K562 (cell line): ENCODE data around the gene CLDN5. TPM values are rescaled to one million over a fixed set of nuclear protein-coding genes. Genes with fewer than 3 reads are reported as not detected.

Source experiments
- CHD2 ChIP-seq: IDR thresholded peaks from 2 replicates; pipeline ENCODE4 v1.6.1; 2011; ENCODE audit warnings: low read depth, low read length
- CUX1 ChIP-seq: fragments of 200-800 bp; sonication (Bioruptor generic); IDR thresholded peaks from 2 replicates; pipeline ENCODE4 v1.6.1; 2016; ENCODE audit warnings: missing genetic modification characterization, missing compliant biosample characterization
- DACH1 ChIP-seq: fragments of 450-650 bp; IDR thresholded peaks from 2 replicates; pipeline ENCODE4 v1.6.1; 2018; ENCODE audit not compliant: partially characterized antibody
- HINFP ChIP-seq: fragments of 450-650 bp; conservative IDR thresholded peaks from 2 replicates; pipeline ENCODE4 v1.6.1; 2016; ENCODE audit warnings: missing genetic modification characterization, low read depth, mild to moderate bottlenecking, control low read depth, missing compliant biosample characterization
- HOMEZ ChIP-seq: fragments of 250-450 bp; sonication (Bioruptor Pico); IDR thresholded peaks from 2 replicates; pipeline ENCODE4 v1.4.0; 2020; ENCODE audit warnings: mild to moderate bottlenecking, moderate library complexity
- IRF2 ChIP-seq: sonication (generic); formaldehyde crosslinking; IDR thresholded peaks from 2 replicates; pipeline ENCODE4 v1.8.1; 2022; ENCODE audit warnings: mild to moderate bottlenecking, missing genetic modification reagents
- PHF21A ChIP-seq: fragments of 450-650 bp; IDR thresholded peaks from 2 replicates; pipeline ENCODE4 v1.6.1; 2017; ENCODE audit warnings: low read depth, borderline replicate concordance
- RERE ChIP-seq: sonication (generic); formaldehyde crosslinking; IDR thresholded peaks from 2 replicates; pipeline ENCODE4 v1.8.0; 2023; ENCODE audit warnings: missing genetic modification reagents, mild to moderate bottlenecking, borderline replicate concordance
- ZNF12 ChIP-seq: sonication (generic); formaldehyde crosslinking; IDR thresholded peaks from 2 replicates; pipeline ENCODE4 v1.4.0; 2020; ENCODE audit warnings: mild to moderate bottlenecking, missing genetic modification reagents
- ZNF23 ChIP-seq: fragments of 250-450 bp; sonication (Bioruptor Pico); IDR thresholded peaks from 2 replicates; pipeline ENCODE4 v1.4.0; 2020; ENCODE audit warnings: mild to moderate bottlenecking
- polyA plus RNA-seq, 8 experiments: library from polyadenylated mRNA; depleted of rRNA in 4 of 8; stranded (reverse) in 5 of 8; unstranded in 3 of 8; fragments of >200 nt; fragmentation: Nextera tagmentation in 2 of 8; fragmentation: Illumina TruSeq in 1 of 8; extraction: Ambion mirVana in 2 of 8; extraction: Trizol in 1 of 8; gene quantifications; 2 replicates each; pipeline versions ENCODE4 v1.2.1 to v1.2.3, GENCODE V29; 2011 to 2014; ENCODE audit warnings: inconsistent platforms in 1 of 8, missing spikeins in 1 of 8
- total RNA-seq, 7 experiments: library from RNA; depleted of rRNA in 6 of 7; stranded (reverse); fragments of >200 nt in 6 of 7; fragmentation: Illumina TruSeq in 2 of 7; extraction: Trizol in 2 of 7; gene quantifications; 2 replicates each; pipeline versions ENCODE4 v1.2.1 to v1.2.3, GENCODE V29; 2011 to 2021; ENCODE audit warnings: low replicate concordance in 1 of 7
- TF ChIP-seq, protein P1 (sequence below): sonication (generic); formaldehyde crosslinking; IDR thresholded peaks from 2 replicates; pipeline ENCODE4 v1.8.1; 2022; ENCODE audit warnings: missing genetic modification reagents

CLDN5 gene
- total and polyA plus RNA-seq, 9 of the 15 experiments (the other 6 are each of a cell fraction or from before 2014, with no cell fraction given), result 0.20 TPM; not detected in 8

- TF ChIP-seq CUX1 (CRISPR knock-in tag), result no peak
- TF ChIP-seq DACH1, result no peak
- TF ChIP-seq ZNF23 (CRISPR knock-in tag), result no peak
- TF ChIP-seq ZNF12 (CRISPR knock-in tag), result no peak
- TF ChIP-seq, protein P1, sequence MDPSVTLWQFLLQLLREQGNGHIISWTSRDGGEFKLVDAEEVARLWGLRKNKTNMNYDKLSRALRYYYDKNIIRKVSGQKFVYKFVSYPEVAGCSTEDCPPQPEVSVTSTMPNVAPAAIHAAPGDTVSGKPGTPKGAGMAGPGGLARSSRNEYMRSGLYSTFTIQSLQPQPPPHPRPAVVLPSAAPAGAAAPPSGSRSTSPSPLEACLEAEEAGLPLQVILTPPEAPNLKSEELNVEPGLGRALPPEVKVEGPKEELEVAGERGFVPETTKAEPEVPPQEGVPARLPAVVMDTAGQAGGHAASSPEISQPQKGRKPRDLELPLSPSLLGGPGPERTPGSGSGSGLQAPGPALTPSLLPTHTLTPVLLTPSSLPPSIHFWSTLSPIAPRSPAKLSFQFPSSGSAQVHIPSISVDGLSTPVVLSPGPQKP (CRISPR knock-in tag), result peak; percentile 49; the same call in 1 of the 2 replicates
- no peak for TF ChIP-seq HINFP (tag)
- no peak for TF ChIP-seq HOMEZ (CRISPR knock-in tag)
- TF ChIP-seq IRF2 (CRISPR knock-in tag), result peak; percentile 71; the same call in 1 of the 2 replicates
- TF ChIP-seq CHD2, result no peak
- no peak for TF ChIP-seq PHF21A
- TF ChIP-seq RERE, result no peak
Observed at GRCh38 chr22:19520566-19521305, 3.5 kb downstream of the CLDN5 start (continued).
